Measurements from ENCODE around the gene LRRC1.

GRCh38 chr6:53814353-53814752 is 19.5 kb downstream of the LRRC1 start:
- TF ChIP-seq CTCF (IDR thresholded peaks at IDR 0.05; ENCODE audit: insufficient read depth, low read depth, low read length) (no peak), EZH2 (IDR thresholded peaks at IDR 0.05; ENCODE audit: insufficient read depth, low read length) (no peak)

All from astrocyte (in vitro differentiated cells and primary cell).